ENCODE measurements around the gene IMMP2L. TPM values are rescaled to one million over a fixed set of nuclear protein-coding genes. Genes with fewer than 3 reads are reported as not detected.

IMMP2L gene
- total RNA-seq, 1 donor: 19.9 TPM

- H3K4me2 ChIP-seq (ENCODE audit: insufficient read depth, low read length): no peak overlapping the region
- no peaks in the 10 kb centered on the region for H4K20me1 ChIP-seq (ENCODE audit: insufficient read depth, low read length)
- no peak for DNase-seq (ENCODE audit: insufficient read length, low spot score, missing footprints)
- no peaks in the 10 kb centered on the region for H3K9me3 ChIP-seq (ENCODE audit: low read depth, low read length)
- H3K27me3 ChIP-seq (ENCODE audit: insufficient read depth, low read length): no peaks in the 10 kb centered on the region
- no peak overlapping the region for H3K4me3 ChIP-seq (ENCODE audit: insufficient read depth, low read length)
- H2AFZ ChIP-seq (ENCODE audit: low read length): no peak overlapping the region
- no peak for TF ChIP-seq CTCF (IDR thresholded peaks at IDR 0.05; ENCODE audit: extremely low read depth, low read depth, low read length)
- no peaks in the 10 kb centered on the region for H3K4me1 ChIP-seq (ENCODE audit: insufficient read depth, low read length)
- H3K79me2 ChIP-seq (ENCODE audit: insufficient read depth, low read length): no peaks in the 10 kb centered on the region
- H3K27ac ChIP-seq (ENCODE audit: low read depth, low read length): no peak overlapping the region
- H3K36me3 ChIP-seq (ENCODE audit: insufficient read depth, low read length): no peaks in the 10 kb centered on the region
Observed at GRCh38 chr7:111098926-111099250, 463.4 kb downstream of the IMMP2L start.

- no peak for DNase-seq (ENCODE audit: insufficient read length, low spot score, missing footprints)
- no peak overlapping the region for H3K27ac ChIP-seq (ENCODE audit: low read depth, low read length)
- no peak overlapping the region for H3K4me2 ChIP-seq (ENCODE audit: insufficient read depth, low read length)
- no peak overlapping the region for H2AFZ ChIP-seq (ENCODE audit: low read length)
- no peaks in the 10 kb centered on the region for H3K27me3 ChIP-seq (ENCODE audit: insufficient read depth, low read length)
- no peak overlapping the region for H3K4me3 ChIP-seq (ENCODE audit: insufficient read depth, low read length)
- no peaks in the 10 kb centered on the region for H3K9me3 ChIP-seq (ENCODE audit: low read depth, low read length)
- no peaks in the 10 kb centered on the region for H3K36me3 ChIP-seq (ENCODE audit: insufficient read depth, low read length)
- no peaks in the 10 kb centered on the region for H3K79me2 ChIP-seq (ENCODE audit: insufficient read depth, low read length)
- no peaks in the 10 kb centered on the region for H4K20me1 ChIP-seq (ENCODE audit: insufficient read depth, low read length)
- H3K4me1 ChIP-seq (ENCODE audit: insufficient read depth, low read length): no peaks in the 10 kb centered on the region
- TF ChIP-seq CTCF (IDR thresholded peaks at IDR 0.05; ENCODE audit: extremely low read depth, low read depth, low read length): peak; percentile 62
Observed at GRCh38 chr7:111098011-111098925, 464.0 kb downstream of the IMMP2L start.

DNA sequence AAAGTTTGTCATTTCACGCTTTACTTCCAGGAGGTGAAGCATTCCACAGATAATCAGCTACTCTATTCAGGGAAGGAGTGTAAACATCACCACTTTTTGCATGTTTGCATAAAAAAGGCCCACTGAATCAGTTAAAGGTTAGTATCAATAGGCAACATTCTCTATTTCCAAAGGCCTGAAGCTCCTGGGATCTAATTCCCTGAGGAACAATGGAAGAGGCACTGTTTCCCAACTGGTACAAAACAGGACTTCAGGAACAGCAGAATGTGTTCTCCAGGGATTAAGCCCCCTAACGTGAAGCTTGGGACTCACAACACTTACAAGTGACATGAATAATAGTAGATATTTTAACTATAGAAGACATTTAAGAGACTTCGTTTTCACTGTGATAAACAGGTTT is 465.3 kb downstream of the IMMP2L start:
- H3K4me3 ChIP-seq (ENCODE audit: insufficient read depth, low read length): no peak overlapping the region
- TF ChIP-seq CTCF (IDR thresholded peaks at IDR 0.05; ENCODE audit: extremely low read depth, low read depth, low read length): no peak

DNA sequence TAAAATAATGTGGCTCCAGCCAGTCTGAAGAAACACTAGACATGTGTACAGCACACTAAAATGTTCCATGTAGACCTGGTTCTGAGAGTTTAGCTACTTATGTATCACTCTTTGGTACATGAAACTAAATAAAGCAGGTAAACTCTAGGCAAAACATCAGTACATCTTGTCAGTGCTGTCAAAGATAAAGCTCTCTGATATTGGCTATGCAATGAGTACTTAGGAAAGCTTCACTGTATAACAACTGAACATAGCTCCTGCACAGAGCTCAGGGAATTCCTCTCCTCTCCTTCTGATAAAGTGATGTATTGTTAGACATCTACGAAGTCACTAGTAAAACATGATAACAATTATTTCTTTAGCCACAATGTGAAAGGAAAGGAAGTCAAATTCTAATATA is 467.9 kb downstream of the IMMP2L start:
- Histone ChIP-seq H3K9me3 (ENCODE audit: low read depth, low read length) (no peaks in the 10 kb centered on the region), H3K36me3 (ENCODE audit: insufficient read depth, low read length) (no peaks in the 10 kb centered on the region), H3K79me2 (ENCODE audit: insufficient read depth, low read length) (no peaks in the 10 kb centered on the region), H3K27me3 (ENCODE audit: insufficient read depth, low read length) (no peaks in the 10 kb centered on the region), H2AFZ (ENCODE audit: low read length) (no peak overlapping the region), H3K4me3 (ENCODE audit: insufficient read depth, low read length) (no peak overlapping the region), H3K4me1 (ENCODE audit: insufficient read depth, low read length) (peaks cover 19% of the 10 kb centered on the region), H4K20me1 (ENCODE audit: insufficient read depth, low read length) (no peaks in the 10 kb centered on the region), H3K4me2 (ENCODE audit: insufficient read depth, low read length) (no peak overlapping the region), H3K27ac (ENCODE audit: low read depth, low read length) (no peak overlapping the region)
- no peak for DNase-seq (ENCODE audit: insufficient read length, low spot score, missing footprints)
- TF ChIP-seq CTCF (IDR thresholded peaks at IDR 0.05; ENCODE audit: extremely low read depth, low read depth, low read length): no peak

More for the DNA sequence above, 465.3 kb downstream of the IMMP2L start:
- no peaks in the 10 kb centered on the region for H3K9me3 ChIP-seq (ENCODE audit: low read depth, low read length)
- H3K27me3 ChIP-seq (ENCODE audit: insufficient read depth, low read length): no peaks in the 10 kb centered on the region
- H3K4me2 ChIP-seq (ENCODE audit: insufficient read depth, low read length): no peak overlapping the region
- no peaks in the 10 kb centered on the region for H4K20me1 ChIP-seq (ENCODE audit: insufficient read depth, low read length)
- H3K4me1 ChIP-seq (ENCODE audit: insufficient read depth, low read length): peaks cover 6% of the 10 kb centered on the region
- no peak overlapping the region for H3K27ac ChIP-seq (ENCODE audit: low read depth, low read length)
- H2AFZ ChIP-seq (ENCODE audit: low read length): no peak overlapping the region
- H3K36me3 ChIP-seq (ENCODE audit: insufficient read depth, low read length): no peaks in the 10 kb centered on the region
- no peak for DNase-seq (ENCODE audit: insufficient read length, low spot score, missing footprints)
- H3K79me2 ChIP-seq (ENCODE audit: insufficient read depth, low read length): no peaks in the 10 kb centered on the region

Data from osteoblast (primary cell).